ENCODE results near the gene ZNF423. TPM values are rescaled to one million over a fixed set of nuclear protein-coding genes. Genes with fewer than 3 reads are reported as not detected.

Gene ZNF423
- total RNA-seq, 2 experiments from 2014 or later, result not detected

DNA sequence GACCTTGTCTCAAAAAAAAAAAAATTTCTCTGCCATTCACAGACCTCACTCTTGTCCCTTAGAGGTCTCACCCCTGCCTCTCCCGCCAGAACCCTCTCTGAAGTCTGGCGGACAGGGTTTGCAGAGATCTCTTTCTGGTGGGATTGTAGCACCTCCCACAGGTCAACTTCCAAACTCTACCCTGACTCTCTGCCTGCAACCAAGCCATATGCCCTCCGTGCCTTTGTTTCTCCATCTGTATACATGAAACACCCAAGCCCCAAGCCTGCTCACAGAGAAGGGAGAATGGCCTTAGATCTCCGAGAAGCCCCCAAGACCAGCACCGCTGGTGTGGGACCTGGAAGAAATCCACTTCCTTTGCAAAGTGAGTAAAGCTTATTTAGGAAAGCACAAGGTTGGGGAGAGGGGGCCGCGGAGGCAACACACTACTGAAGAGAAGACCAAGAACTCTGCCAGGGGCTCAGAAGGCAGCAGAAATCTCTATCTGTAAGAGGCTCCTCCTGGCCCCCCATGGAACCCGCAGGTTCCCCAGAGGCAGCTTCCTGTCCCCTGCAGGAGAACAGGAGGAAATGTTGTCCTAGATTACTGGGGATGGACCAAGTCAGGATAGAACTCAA lies 262.4 kb downstream of the ZNF423 start:
- peaks cover 4% of the 10 kb centered on the region for H3K27me3 Mint-ChIP-seq
- POLR2A ChIA-PET, result interaction anchor here (1.0 kb wide), 1 partner anchor 270 kb away, joined by 5 read pairs; no protein-coding TSS in a partner anchor
- no peak overlapping the region for H3K4me3 Mint-ChIP-seq
- intact Hi-C loops (cut with micrococcal nuclease), result loop anchor here (5.0 kb wide), 1 partner anchor 186 kb away; no protein-coding TSS in a partner anchor
- CTCF ChIA-PET, result interaction anchor here (0.7 to 3.3 kb wide), 21 partner anchors 8 to 328 kb away, joined by 3 to 29 read pairs (median 4); no protein-coding TSS in a partner anchor
- no peaks in the 10 kb centered on the region for H3K9me3 Mint-ChIP-seq
- TF ChIP-seq, protein P1, sequence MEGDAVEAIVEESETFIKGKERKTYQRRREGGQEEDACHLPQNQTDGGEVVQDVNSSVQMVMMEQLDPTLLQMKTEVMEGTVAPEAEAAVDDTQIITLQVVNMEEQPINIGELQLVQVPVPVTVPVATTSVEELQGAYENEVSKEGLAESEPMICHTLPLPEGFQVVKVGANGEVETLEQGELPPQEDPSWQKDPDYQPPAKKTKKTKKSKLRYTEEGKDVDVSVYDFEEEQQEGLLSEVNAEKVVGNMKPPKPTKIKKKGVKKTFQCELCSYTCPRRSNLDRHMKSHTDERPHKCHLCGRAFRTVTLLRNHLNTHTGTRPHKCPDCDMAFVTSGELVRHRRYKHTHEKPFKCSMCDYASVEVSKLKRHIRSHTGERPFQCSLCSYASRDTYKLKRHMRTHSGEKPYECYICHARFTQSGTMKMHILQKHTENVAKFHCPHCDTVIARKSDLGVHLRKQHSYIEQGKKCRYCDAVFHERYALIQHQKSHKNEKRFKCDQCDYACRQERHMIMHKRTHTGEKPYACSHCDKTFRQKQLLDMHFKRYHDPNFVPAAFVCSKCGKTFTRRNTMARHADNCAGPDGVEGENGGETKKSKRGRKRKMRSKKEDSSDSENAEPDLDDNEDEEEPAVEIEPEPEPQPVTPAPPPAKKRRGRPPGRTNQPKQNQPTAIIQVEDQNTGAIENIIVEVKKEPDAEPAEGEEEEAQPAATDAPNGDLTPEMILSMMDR (IDR thresholded peaks at IDR 0.05), result no peak
- ATAC-seq (no peak), DNase-seq (no peak)
- no peak overlapping the region for H3K27ac Mint-ChIP-seq
- H3K36me3 Mint-ChIP-seq (ENCODE audit: low read depth), result no peaks in the 10 kb centered on the region
- H3K4me1 Mint-ChIP-seq (ENCODE audit: low read depth), result peaks cover 3% of the 10 kb centered on the region

DNA sequence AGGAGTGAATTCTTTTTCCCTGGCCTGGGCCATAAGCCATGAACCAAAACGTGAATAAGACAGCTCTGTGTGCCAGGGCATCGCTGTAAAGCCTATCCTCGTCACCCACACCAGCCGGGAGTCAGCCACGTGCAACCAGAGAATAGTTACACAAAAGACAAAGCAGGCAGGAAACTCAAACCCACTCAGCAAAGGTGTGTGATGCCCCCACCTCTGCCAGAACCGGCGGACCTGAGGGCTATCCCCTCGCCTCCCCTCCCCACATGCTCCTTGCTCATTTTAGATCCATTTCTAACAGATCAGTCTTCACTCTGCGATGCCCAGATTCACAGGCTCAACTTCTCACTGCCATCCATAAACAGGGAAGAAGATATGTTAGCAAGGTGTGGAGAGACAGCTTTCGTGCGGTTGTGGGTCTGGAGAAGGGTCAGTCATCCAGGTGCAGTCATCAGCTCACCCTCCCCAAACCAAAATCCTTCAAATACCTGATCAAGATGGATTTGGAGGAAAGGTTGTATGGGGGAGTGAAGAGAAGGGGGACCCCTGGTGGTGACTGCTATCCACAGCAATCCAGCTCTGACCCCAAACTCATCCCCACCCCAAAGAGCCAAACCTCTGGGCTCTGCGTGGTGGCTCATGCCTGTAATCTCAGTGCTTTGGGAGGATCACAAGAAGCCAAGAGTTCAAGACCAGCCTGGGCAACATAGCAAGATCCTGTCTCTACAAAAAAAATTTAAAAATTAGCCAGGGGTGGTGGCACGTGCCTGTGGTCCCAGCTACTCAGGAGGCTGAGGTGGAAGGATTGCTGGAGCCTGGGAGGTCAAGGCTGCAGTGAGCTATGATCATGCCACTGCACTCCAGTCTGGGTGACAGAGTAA lies 263.1 kb downstream of the ZNF423 start:
- peak; percentile 62 for DNase-seq
- intact Hi-C loops (cut with micrococcal nuclease), result loop anchor here (5.0 kb wide), 1 partner anchor 185 kb away; no protein-coding TSS in a partner anchor
- Mint-ChIP-seq H3K9me3 (no peaks in the 10 kb centered on the region), H3K4me1 (ENCODE audit: low read depth) (peaks cover 3% of the 10 kb centered on the region), H3K27ac (no peak overlapping the region), H3K4me3 (no peak overlapping the region), H3K36me3 (ENCODE audit: low read depth) (no peaks in the 10 kb centered on the region), H3K27me3 (peaks cover 4% of the 10 kb centered on the region)
- POLR2A ChIA-PET, result interaction anchor here (1.0 kb wide), 1 partner anchor 271 kb away, joined by 5 read pairs; no protein-coding TSS in a partner anchor
- peak; percentile 76 for ATAC-seq
- CTCF ChIA-PET, result interaction anchor here (0.7 to 3.3 kb wide), 24 partner anchors 9 to 474 kb away, joined by 3 to 29 read pairs (median 4); no protein-coding TSS in a partner anchor
- TF ChIP-seq, protein P1 (IDR thresholded peaks at IDR 0.05), result peak; percentile 59

DNA sequence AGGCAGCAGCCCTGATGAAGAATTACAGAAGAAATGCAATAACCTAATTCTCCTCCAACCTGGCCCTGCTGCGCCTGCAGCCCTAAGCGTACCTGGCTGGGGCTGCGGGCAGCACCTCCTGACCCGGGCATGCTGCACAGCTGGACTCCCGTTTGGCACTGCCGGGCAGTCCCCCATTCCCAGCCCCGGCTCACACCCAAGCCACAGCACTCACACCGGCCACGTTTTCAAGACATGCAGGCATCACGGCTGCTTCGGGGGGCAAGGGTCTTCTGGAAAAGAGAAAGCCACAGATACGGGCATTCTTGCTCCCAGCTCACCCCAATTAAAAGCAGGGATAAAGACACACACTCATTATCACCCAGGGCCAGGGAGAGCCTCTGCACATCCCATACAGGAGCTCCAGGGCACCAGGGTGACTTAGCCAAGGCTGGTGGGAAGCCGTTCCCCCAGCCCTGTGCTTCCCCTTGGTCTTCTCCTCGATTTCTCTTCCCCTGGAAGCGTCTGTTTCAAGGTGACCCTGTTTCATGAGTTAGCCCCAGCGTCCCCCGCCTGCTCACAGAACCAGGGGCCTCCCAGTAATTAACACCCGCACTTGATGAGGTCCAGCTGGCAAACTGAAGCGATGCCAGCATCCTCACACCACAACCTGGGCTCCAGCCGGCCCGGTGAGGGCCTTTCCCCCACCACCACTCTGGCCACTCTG lies 265.6 kb downstream of the ZNF423 start:
- no peaks in the 10 kb centered on the region for H3K9me3 Mint-ChIP-seq
- POLR2A ChIA-PET, result no interaction called here
- H3K4me1 Mint-ChIP-seq (ENCODE audit: low read depth), result peaks cover 3% of the 10 kb centered on the region
- H3K4me3 Mint-ChIP-seq, result no peak overlapping the region
- H3K36me3 Mint-ChIP-seq (ENCODE audit: low read depth), result no peaks in the 10 kb centered on the region
- ATAC-seq (no peak), DNase-seq (no peak)
- CTCF ChIA-PET, result no interaction called here
- intact Hi-C loops (cut with micrococcal nuclease), result loop anchor here (5.0 kb wide), 1 partner anchor 183 kb away; no protein-coding TSS in a partner anchor
- TF ChIP-seq, protein P1 (IDR thresholded peaks at IDR 0.05), result no peak
- no peak overlapping the region for H3K27ac Mint-ChIP-seq
- peaks cover 4% of the 10 kb centered on the region for H3K27me3 Mint-ChIP-seq

DNA sequence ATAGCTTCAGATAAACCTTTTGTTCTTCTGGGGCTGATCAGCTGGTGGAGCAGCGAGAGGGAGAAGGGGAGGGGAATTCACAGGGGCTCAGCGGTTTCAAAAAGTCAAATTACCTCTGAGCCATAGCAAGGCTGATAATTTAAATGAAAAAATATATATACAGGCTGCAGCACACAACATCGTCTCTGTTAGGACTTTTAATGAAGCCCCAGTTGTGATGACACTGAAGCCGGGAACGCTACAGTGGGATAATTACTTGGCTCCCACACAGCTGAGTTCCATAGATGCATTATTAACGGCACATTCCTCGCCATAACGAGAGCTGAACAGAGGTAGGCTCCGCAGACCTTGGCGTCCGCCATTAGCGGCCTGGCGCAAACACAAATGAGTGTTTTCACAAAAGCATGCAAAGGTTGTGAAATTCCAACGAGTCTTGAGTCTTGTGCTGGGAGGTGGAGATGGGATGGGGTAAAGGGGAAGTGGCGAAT lies 266.3 kb downstream of the ZNF423 start:
- TF ChIP-seq, protein P1 (IDR thresholded peaks at IDR 0.05), result no peak
- Mint-ChIP-seq H3K36me3 (ENCODE audit: low read depth) (no peaks in the 10 kb centered on the region), H3K27ac (no peak overlapping the region), H3K9me3 (no peaks in the 10 kb centered on the region), H3K4me3 (no peak overlapping the region), H3K27me3 (peaks cover 4% of the 10 kb centered on the region), H3K4me1 (ENCODE audit: low read depth) (peaks cover 3% of the 10 kb centered on the region)
- CTCF ChIA-PET, result interaction anchor here (1.3 kb wide), 1 partner anchor 332 kb away, joined by 3 read pairs; no protein-coding TSS in a partner anchor
- POLR2A ChIA-PET, result no interaction called here
- intact Hi-C loops (cut with micrococcal nuclease), result loop anchor here (5.0 kb wide), 1 partner anchor 182 kb away; no protein-coding TSS in a partner anchor
- no peak for ATAC-seq
- DNase-seq, result no peak

Measured in activated CD8-positive, alpha-beta T cell treated with anti-CD3 and anti-CD28 coated beads for 36 hours (primary cell).